Peyer's patch (tissue), 4 donors: ENCODE results near the gene GPX4. TPM values are rescaled to one million over a fixed set of nuclear protein-coding genes. Genes with fewer than 3 reads are reported as not detected.
A peak's percentile ranks its signal among the peaks of the same experiment; 100 is the strongest.

ENCODE experiments used
- DNase-seq, 3 donors: peaks; one replicate each; pipeline ENCODE4 v3.0.0-alpha.2; 2017 to 2019
- H3K27ac ChIP-seq, 4 donors: fragments of 200-600 bp; sonication (generic); one replicate each; pipeline ENCODE4 v1.5.1; 2016 to 2019
- H3K27me3 ChIP-seq, 2 donors: fragments of 200-600 bp; sonication (generic); one replicate each; pipeline ENCODE4 v1.5.1; 2019
- H3K36me3 ChIP-seq, 3 donors: fragments of 200-600 bp; sonication (generic); one replicate each; pipeline ENCODE4 v1.5.1; 2016 to 2019
- H3K4me1 ChIP-seq, 4 donors: fragments of 200-600 bp; sonication (generic); one replicate each; pipeline ENCODE4 v1.5.1; 2016 to 2019
- H3K4me3 ChIP-seq, 4 donors: fragments of 200-600 bp; sonication (generic); 1 replicate in 3 of 4; 2 replicates in 1 of 4; pipeline ENCODE4 v1.5.1; 2016 to 2019; ENCODE audit warnings: mild to moderate bottlenecking in 1 of 4
- H3K9me3 ChIP-seq, 4 donors: fragments of 200-600 bp; sonication (generic); one replicate each; pipeline ENCODE4 v1.5.1; 2016 to 2019; ENCODE audit warnings: mild to moderate bottlenecking in 1 of 4
- CTCF ChIP-seq, 6 experiments: fragments of 450-650 bp in 4 of 6; fragments of 200-600 bp in 2 of 6; sonication (generic) in 1 of 6; IDR thresholded peaks; one replicate each; pipeline ENCODE4 v1.5.1; 2017 to 2019; ENCODE audit warnings: antibody characterized with exemption in 6 of 6, mild to moderate bottlenecking in 3 of 6, moderate library complexity in 1 of 6
- POLR2A ChIP-seq, 2 donors: fragments of 450-650 bp; IDR thresholded peaks; one replicate each; pipeline ENCODE4 v1.5.1; 2017; ENCODE audit warnings: antibody characterized with exemption in 2 of 2, mild to moderate bottlenecking in 2 of 2, moderate library complexity in 2 of 2
- total RNA-seq, 4 donors: library from RNA; depleted of rRNA; stranded (reverse); fragments of >200 nt; gene quantifications; one replicate each; pipeline ENCODE4 v1.1.0, GENCODE V29; 2016

GPX4 gene
- 100 to 1,000 TPM; 258 to 493 (median 326) TPM for total RNA-seq

- H3K9me3 ChIP-seq, result no peaks in the 10 kb centered on the region
- peak; percentile 99 to 100 (median 100) for DNase-seq
- peak within 1 kb of the TSS; percentile 94 to 97 (median 95) for H3K4me3 ChIP-seq
- H3K36me3 ChIP-seq, result peaks cover 0 to 36% (median 0%) of the 10 kb centered on the region in 3 donors
- no peaks in the 10 kb centered on the region for H3K27me3 ChIP-seq
- peak within 1 kb of the TSS; percentile 98 to 100 (median 100) for H3K27ac ChIP-seq
- peak in 1 of 6 experiments; percentile 16 for TF ChIP-seq CTCF (IDR thresholded peaks at IDR 0.05)
- TF ChIP-seq POLR2A (IDR thresholded peaks at IDR 0.05), result peak; percentile 98 to 99
- peaks cover 4 to 71% (median 31%) of the 10 kb centered on the region in 4 donors for H3K4me1 ChIP-seq
These were observed at the start of gene GPX4 for GRCh38 chr19:1103708-1104310. GPX4 (plus strand) TSS chr19:1103994; CDS start chr19:1104044, 50 bp downstream.

- Histone ChIP-seq H3K9me3 (peaks cover 0 to 12% (median 3%) of the 10 kb centered on the region in 4 donors), H3K36me3 (no peaks in the 10 kb centered on the region), H3K4me3 (no peak overlapping the region), H3K27me3 (no peaks in the 10 kb centered on the region), H3K4me1 (no peaks in the 10 kb centered on the region), H3K27ac (no peak overlapping the region)
- TF ChIP-seq CTCF (IDR thresholded peaks at IDR 0.05) (no peak), POLR2A (IDR thresholded peaks at IDR 0.05) (no peak)
- DNase-seq, result peak in 1 of 3 donors; percentile 39
These were observed 49.4 kb upstream of the GPX4 start for GRCh38 chr19:1054102-1055027.

- Histone ChIP-seq H3K9me3 (peaks cover 0 to 12% (median 3%) of the 10 kb centered on the region in 4 donors), H3K27me3 (no peaks in the 10 kb centered on the region)
- TF ChIP-seq CTCF (IDR thresholded peaks at IDR 0.05) (no peak), POLR2A (IDR thresholded peaks at IDR 0.05) (no peak)
These were observed 48.8 kb upstream of the GPX4 start for GRCh38 chr19:1055028-1055425.

GRCh38 chr19:1055886-1056620 is 47.7 kb upstream of the GPX4 start:
- Histone ChIP-seq H3K4me3 (no peak overlapping the region), H3K4me1 (no peaks in the 10 kb centered on the region), H3K27me3 (no peaks in the 10 kb centered on the region), H3K9me3 (peaks cover 0 to 12% (median 3%) of the 10 kb centered on the region in 4 donors), H3K27ac (no peak overlapping the region), H3K36me3 (no peaks in the 10 kb centered on the region)
- no peak for TF ChIP-seq CTCF (IDR thresholded peaks at IDR 0.05)
- no peak for DNase-seq

More at GRCh38 chr19:1055028-1055425, 48.8 kb upstream of the GPX4 start:
- Histone ChIP-seq H3K36me3 (no peaks in the 10 kb centered on the region), H3K27ac (no peak overlapping the region), H3K4me1 (no peaks in the 10 kb centered on the region), H3K4me3 (no peak overlapping the region)
- DNase-seq, result peak in 1 of 3 donors; percentile 44

- H3K9me3 ChIP-seq, result peaks cover 0 to 12% (median 3%) of the 10 kb centered on the region in 4 donors
- H3K27ac ChIP-seq, result peak overlapping the region in 1 of 4 donors; percentile 17
- no peaks in the 10 kb centered on the region for H3K27me3 ChIP-seq
- TF ChIP-seq CTCF (IDR thresholded peaks at IDR 0.05) (peak in 5 of 6 experiments; percentile 15 to 64 (median 60)), POLR2A (IDR thresholded peaks at IDR 0.05) (no peak)
- no peak overlapping the region for H3K4me3 ChIP-seq
- no peaks in the 10 kb centered on the region for H3K4me1 ChIP-seq
- no peak for DNase-seq
- H3K36me3 ChIP-seq, result no peaks in the 10 kb centered on the region
These were observed 46.5 kb upstream of the GPX4 start for GRCh38 chr19:1057176-1057855.
